GM19372 (cell line): ENCODE results near the gene COLEC12.
"Not testable (repeated sequence)": the region's sequence is repeated elsewhere in the genome, so short reads cannot be mapped to it uniquely, and the experiment has no call there.

Source experiments
- ATAC-seq: cut with Tn5 transposase; IDR thresholded peaks from one replicate; pipeline ENCODE4 v1.9.1; 2021; ENCODE audit warnings: mild to moderate bottlenecking, low read depth, moderate library complexity; ENCODE audit not compliant: unreplicated experiment

Gene COLEC12

GRCh38 chr18:297936-298335, 202.6 kb downstream of the COLEC12 start:
- ATAC-seq = no peak

- ATAC-seq = no peak
Observed at GRCh38 chr18:295756-296490, 204.6 kb downstream of the COLEC12 start.

GRCh38 chr18:294566-294965, 205.9 kb downstream of the COLEC12 start:
- no peak for ATAC-seq

GRCh38 chr18:293536-293935, 207.0 kb downstream of the COLEC12 start:
- no peak for ATAC-seq

GRCh38 chr18:292271-292670, 208.2 kb downstream of the COLEC12 start:
- ATAC-seq = no peak

- not testable (repeated sequence) for ATAC-seq
Observed at GRCh38 chr18:289970-290369, 210.5 kb downstream of the COLEC12 start.

- no peak for ATAC-seq
Observed at GRCh38 chr18:289026-289425, 211.5 kb downstream of the COLEC12 start.

GRCh38 chr18:286515-287310, 213.8 kb downstream of the COLEC12 start:
- no peak for ATAC-seq

- ATAC-seq = no peak
Observed at GRCh38 chr18:285817-286216, 214.7 kb downstream of the COLEC12 start.

GRCh38 chr18:275486-275885, 225.0 kb downstream of the COLEC12 start:
- ATAC-seq = peak; percentile 65

- ATAC-seq = no peak
Observed at GRCh38 chr18:274313-274712, 226.2 kb downstream of the COLEC12 start.

GRCh38 chr18:273525-273924, 227.0 kb downstream of the COLEC12 start:
- ATAC-seq = no peak

GRCh38 chr18:272650-273049, 227.9 kb downstream of the COLEC12 start:
- no peak for ATAC-seq

GRCh38 chr18:269480-270095, 230.9 kb downstream of the COLEC12 start:
- ATAC-seq = no peak

- peak; percentile 85 for ATAC-seq
Observed at GRCh38 chr18:267688-268552, 232.6 kb downstream of the COLEC12 start, which contains the start of gene THOC1. THOC1 (minus strand) TSS chr18:268047; CDS start chr18:268019, 28 bp downstream.

- peak; percentile 33 for ATAC-seq
Observed at GRCh38 chr18:267380-267687, 233.2 kb downstream of the COLEC12 start.
